Gastroesophageal sphincter (tissue), 4 donors: Measurements from ENCODE around the gene CAPN8. TPM values are rescaled to one million over a fixed set of nuclear protein-coding genes. Genes with fewer than 3 reads are reported as not detected.

Experiments
- ATAC-seq: fragments of 150-250 bp; one replicate; pipeline ENCODE4 v1.9.1; 2016; ENCODE audit warnings: mild to moderate bottlenecking, moderate library complexity
- H3K27ac ChIP-seq, 4 donors: fragments of 200-600 bp; sonication (generic) in 3 of 4; 1 replicate in 3 of 4; 2 replicates in 1 of 4; pipeline ENCODE4 v1.5.1; 2016 to 2019
- H3K27me3 ChIP-seq: fragments of 200-600 bp; sonication (generic); one replicate; pipeline ENCODE4 v1.5.1; 2019
- H3K36me3 ChIP-seq, 2 donors: fragments of 200-600 bp; sonication (generic); one replicate each; pipeline ENCODE4 v1.5.1; 2019; ENCODE audit warnings: control low read depth in 1 of 2
- H3K4me1 ChIP-seq, 3 donors: fragments of 200-600 bp; sonication (generic); 1 replicate in 2 of 3; 2 replicates in 1 of 3; pipeline ENCODE4 v1.5.1; 2016 to 2019; ENCODE audit warnings: control low read depth in 2 of 3
- H3K4me3 ChIP-seq, 2 donors: fragments of 200-600 bp; sonication (generic); one replicate each; pipeline ENCODE4 v1.5.1; 2019; ENCODE audit warnings: mild to moderate bottlenecking in 1 of 2, moderate library complexity in 1 of 2
- H3K9me3 ChIP-seq, 3 donors: fragments of 200-600 bp; sonication (generic); one replicate each; pipeline ENCODE4 v1.5.1; 2017 to 2019; ENCODE audit warnings: control low read depth in 2 of 3
- CTCF ChIP-seq, 4 experiments: fragments of 200-600 bp in 2 of 4; fragments of 450-650 bp in 2 of 4; sonication (generic) in 1 of 4; IDR thresholded peaks; one replicate each; pipeline ENCODE4 v1.5.1; 2017 to 2019; ENCODE audit warnings: antibody characterized with exemption in 4 of 4, mild to moderate bottlenecking in 2 of 4, moderate library complexity in 2 of 4
- EP300 ChIP-seq: sonication (generic); formaldehyde crosslinking; IDR thresholded peaks from one replicate; pipeline ENCODE4 v1.6.1; 2017; ENCODE audit warnings: antibody characterized with exemption, mild to moderate bottlenecking
- POLR2A ChIP-seq, 2 donors: fragments of 450-650 bp; IDR thresholded peaks; one replicate each; pipeline ENCODE4 v1.6.1; 2017; ENCODE audit warnings: antibody characterized with exemption in 2 of 2, mild to moderate bottlenecking in 2 of 2, moderate library complexity in 1 of 2
- POLR2AphosphoS5 ChIP-seq: sonication (generic); formaldehyde crosslinking; IDR thresholded peaks from one replicate; pipeline ENCODE4 v1.6.1; 2017; ENCODE audit warnings: antibody characterized with exemption
- WGBS, 2 donors: methylation state at CpG; one replicate each; pipeline ENCODE4 v1.1.5; 2018; ENCODE audit warnings: low coverage in 1 of 2; 5-methylcytosine and 5-hydroxymethylcytosine counted together
- total RNA-seq, 4 donors: library from RNA; depleted of rRNA; stranded (reverse); fragments of >200 nt; gene quantifications; one replicate each; pipeline ENCODE4 v1.1.0, GENCODE V29; 2016

The CAPN8 gene
- total RNA-seq, 4 donors from 2014 or later = 0.45 TPM; not detected in 3

GRCh38 chr1:223710179-223711133, 45.0 kb upstream of the CAPN8 start:
- no peak for ATAC-seq
- Histone ChIP-seq H3K27me3 (no peaks in the 10 kb centered on the region), H3K4me1 (peaks cover 6 to 74% (median 44%) of the 10 kb centered on the region in 3 donors), H3K9me3 (no peaks in the 10 kb centered on the region), H3K36me3 (no peaks in the 10 kb centered on the region), H3K4me3 (no peak overlapping the region), H3K27ac (peak overlapping the region in 3 of 4 donors; percentile 18 to 98 (median 98))
- 87 to 95% methylated on average over 9 to 10 of the region's 12 CpGs for WGBS, 2 donors
- TF ChIP-seq POLR2A (IDR thresholded peaks at IDR 0.05) = no peak
- TF ChIP-seq EP300 = no peak
- TF ChIP-seq CTCF (IDR thresholded peaks at IDR 0.05) = no peak
- no peak for TF ChIP-seq POLR2AphosphoS5

GRCh38 chr1:223709598-223709997, 44.1 kb upstream of the CAPN8 start:
- 32 to 46% methylated on average over 2 to 3 of the region's 3 CpGs for WGBS, 2 donors
- peaks cover 2 to 74% (median 43%) of the 10 kb centered on the region in 3 donors for H3K4me1 ChIP-seq
- no peaks in the 10 kb centered on the region for H3K9me3 ChIP-seq
- peak overlapping the region in 1 of 4 donors; percentile 20 for H3K27ac ChIP-seq
- no peak overlapping the region for H3K4me3 ChIP-seq
- no peaks in the 10 kb centered on the region for H3K36me3 ChIP-seq
- no peaks in the 10 kb centered on the region for H3K27me3 ChIP-seq
- TF ChIP-seq POLR2A (IDR thresholded peaks at IDR 0.05) = no peak
- TF ChIP-seq EP300 = no peak
- TF ChIP-seq CTCF (IDR thresholded peaks at IDR 0.05) = peak in 3 of 4 experiments; percentile 35 to 42 (median 37)
- TF ChIP-seq POLR2AphosphoS5 = no peak
- no peak for ATAC-seq

GRCh38 chr1:223708651-223709268, 43.3 kb upstream of the CAPN8 start:
- Histone ChIP-seq H3K27me3 (no peaks in the 10 kb centered on the region), H3K4me1 (peaks cover 2 to 68% (median 34%) of the 10 kb centered on the region in 3 donors), H3K9me3 (no peaks in the 10 kb centered on the region), H3K27ac (peak overlapping the region in 2 of 4 donors; percentile 20 to 86), H3K36me3 (no peaks in the 10 kb centered on the region), H3K4me3 (no peak overlapping the region)
- ATAC-seq = no peak
- 100% methylated on average over 3 of the region's 3 CpGs; no CpG with 5 or more reads in 1 of the 2 donors for WGBS, 2 donors
- TF ChIP-seq CTCF (IDR thresholded peaks at IDR 0.05) (no peak), POLR2AphosphoS5 (no peak), EP300 (no peak), POLR2A (IDR thresholded peaks at IDR 0.05) (no peak)

GRCh38 chr1:223708001-223708359, 42.5 kb upstream of the CAPN8 start:
- H3K36me3 ChIP-seq = no peaks in the 10 kb centered on the region
- H3K27ac ChIP-seq = peak overlapping the region in 3 of 4 donors; percentile 78 to 88 (median 86)
- no peak overlapping the region for H3K4me3 ChIP-seq
- ATAC-seq = no peak
- TF ChIP-seq CTCF (IDR thresholded peaks at IDR 0.05) (peak in 1 of 4 experiments; percentile 22), POLR2A (IDR thresholded peaks at IDR 0.05) (no peak)
- no peaks in the 10 kb centered on the region for H3K27me3 ChIP-seq
- no peaks in the 10 kb centered on the region for H3K9me3 ChIP-seq
- H3K4me1 ChIP-seq = peaks cover 2 to 60% (median 32%) of the 10 kb centered on the region in 3 donors
- WGBS, 2 donors = 71% methylated on average over 5 of the region's 5 CpGs; no CpG with 5 or more reads in 1 of the 2 donors
